MM.1S (cell line): ENCODE measurements around the gene EXOC2.

ENCODE experiments used
- DNase-seq: peaks from one replicate; pipeline ENCODE4 v3.0.0-alpha.2; 2015
- H2AFZ ChIP-seq: fragments of 300-600 bp; sonication (generic); 2 replicates; pipeline ENCODE4 v1.6.0; 2016; ENCODE audit warnings: antibody characterized with exemption, low read length
- H3F3A ChIP-seq: fragments of 300-600 bp; sonication (generic); 2 replicates; pipeline ENCODE4 v1.6.1; 2016; ENCODE audit warnings: mild to moderate bottlenecking, antibody characterized with exemption, low read length, moderate library complexity, mixed read lengths; ENCODE audit not compliant: insufficient read depth
- H3K27ac ChIP-seq: fragments of 300-600 bp; sonication (generic); 2 replicates; pipeline ENCODE4 v1.5.1; 2016; ENCODE audit warnings: mild to moderate bottlenecking, low read length
- H3K27me3 ChIP-seq: fragments of 300-600 bp; sonication (generic); replicated peaks from 2 replicates; pipeline ENCODE4 v1.6.0; 2016; ENCODE audit warnings: low read length; ENCODE audit not compliant: insufficient read depth
- H3K36me3 ChIP-seq: fragments of 300-600 bp; sonication (generic); replicated peaks from 2 replicates; pipeline ENCODE4 v1.6.1; 2016; ENCODE audit warnings: mild to moderate bottlenecking, low read length, mixed read lengths; ENCODE audit not compliant: insufficient read depth
- H3K4me1 ChIP-seq: fragments of 300-600 bp; sonication (generic); 2 replicates; pipeline ENCODE4 v1.6.1; 2016; ENCODE audit warnings: low read length, mixed read lengths
- H3K4me2 ChIP-seq: fragments of 300-600 bp; sonication (generic); 2 replicates; pipeline ENCODE4 v1.6.0; 2016; ENCODE audit warnings: low read depth, low read length
- H3K4me3 ChIP-seq: fragments of 300-600 bp; sonication (generic); 2 replicates; pipeline ENCODE4 v1.5.1; 2016; ENCODE audit warnings: low read length, mixed read lengths
- H3K79me2 ChIP-seq: fragments of 300-600 bp; sonication (generic); 2 replicates; pipeline ENCODE4 v1.6.1; 2016; ENCODE audit warnings: mixed run types, low read length, mixed read lengths
- H3K9ac ChIP-seq: fragments of 300-600 bp; sonication (generic); 2 replicates; pipeline ENCODE4 v1.6.1; 2016; ENCODE audit warnings: low read length, mixed read lengths
- H3K9me2 ChIP-seq: fragments of 300-600 bp; sonication (generic); replicated peaks from 2 replicates; pipeline ENCODE4 v1.6.1; 2016; ENCODE audit warnings: mild to moderate bottlenecking, low read length, mixed read lengths; ENCODE audit not compliant: insufficient read depth
- H3K9me3 ChIP-seq: fragments of 300-600 bp; sonication (generic); replicated peaks from 2 replicates; pipeline ENCODE4 v1.6.1; 2016; ENCODE audit warnings: mild to moderate bottlenecking, low read length, mixed read lengths; ENCODE audit not compliant: insufficient read depth
- H4K20me1 ChIP-seq: fragments of 300-600 bp; sonication (generic); 2 replicates; pipeline ENCODE4 v1.6.1; 2016; ENCODE audit warnings: mild to moderate bottlenecking, low read length, moderate library complexity, mixed read lengths; ENCODE audit not compliant: insufficient read depth
- EZH2 ChIP-seq: fragments of 300-600 bp; sonication (generic); optimal IDR thresholded peaks from 2 replicates; pipeline ENCODE3; 2017; ENCODE audit warnings: low read depth, mild to moderate bottlenecking, antibody characterized with exemption, low read length, mixed read lengths
- EZH2phosphoT487 ChIP-seq: fragments of 300-600 bp; sonication (generic); IDR thresholded peaks from 2 replicates; pipeline ENCODE4 v1.6.1; 2018; ENCODE audit warnings: antibody characterized with exemption, low read length
- TF ChIP-seq, protein P1 (sequence below): fragments of 300-600 bp; sonication (generic); IDR thresholded peaks from 2 replicates; pipeline ENCODE4 v1.5.1; 2016; ENCODE audit warnings: antibody characterized with exemption, low read length, mixed read lengths

The EXOC2 gene

DNA sequence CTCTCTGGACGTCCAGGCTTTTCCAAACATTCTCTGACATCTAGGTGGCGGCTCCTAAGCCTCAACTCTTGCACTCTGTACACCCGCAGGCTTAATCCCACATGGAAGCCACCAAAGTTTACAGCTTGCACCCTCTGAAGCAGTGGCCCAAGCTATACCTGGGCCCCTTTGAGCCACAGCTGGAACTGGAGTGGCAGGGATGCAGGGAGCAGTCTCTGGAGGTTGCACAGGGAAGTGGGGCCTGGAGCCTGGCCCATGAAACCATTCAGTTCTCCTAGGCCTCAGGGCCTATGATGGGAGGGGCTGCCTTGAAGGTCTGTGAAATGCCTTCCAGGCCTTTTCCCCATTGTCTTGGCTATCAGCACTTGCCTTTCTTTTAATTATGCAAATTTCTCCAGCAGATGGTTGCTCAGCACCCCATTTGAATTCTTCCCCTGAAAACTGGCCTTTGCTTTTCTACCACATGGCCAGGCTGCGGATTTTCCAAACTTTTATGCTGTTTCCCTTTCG is 236.5 kb downstream of the EXOC2 start:
- H3K27me3 ChIP-seq, result no peaks in the 10 kb centered on the region
- no peaks in the 10 kb centered on the region for H3K4me1 ChIP-seq
- TF ChIP-seq EZH2phosphoT487, result no peak
- no peak for TF ChIP-seq EZH2
- DNase-seq, result no peak
- no peaks in the 10 kb centered on the region for H3K9me3 ChIP-seq
- no peak overlapping the region for H3K27ac ChIP-seq
- no peaks in the 10 kb centered on the region for H3K79me2 ChIP-seq
- H2AFZ ChIP-seq, result no peak overlapping the region
- H3K9ac ChIP-seq, result no peak overlapping the region
- H3K4me3 ChIP-seq, result no peak overlapping the region
- no peak overlapping the region for H3K4me2 ChIP-seq
- no peaks in the 10 kb centered on the region for H3F3A ChIP-seq
- H3K9me2 ChIP-seq, result no peaks in the 10 kb centered on the region
- H4K20me1 ChIP-seq, result no peaks in the 10 kb centered on the region
- no peaks in the 10 kb centered on the region for H3K36me3 ChIP-seq

DNA sequence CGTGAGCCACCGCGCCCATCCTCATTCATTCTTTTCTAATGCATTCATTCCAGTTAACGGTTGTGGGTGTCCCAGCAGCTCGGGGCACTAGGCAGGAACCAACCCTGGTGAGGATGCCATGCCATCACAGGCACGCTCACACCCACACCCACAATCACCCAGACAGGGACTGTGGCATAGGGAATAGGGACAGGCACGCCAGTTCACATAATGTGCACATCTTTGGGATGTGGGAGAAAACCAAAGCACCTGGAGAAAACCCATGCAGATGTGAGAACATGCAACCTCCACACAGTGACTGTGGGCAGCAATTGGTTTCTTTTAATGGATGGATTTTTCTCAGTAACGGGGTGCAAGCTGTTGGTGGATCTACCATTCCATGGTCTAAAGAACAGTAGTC is 237.1 kb downstream of the EXOC2 start:
- Histone ChIP-seq H3K27ac (no peak overlapping the region), H4K20me1 (no peaks in the 10 kb centered on the region), H3F3A (no peaks in the 10 kb centered on the region), H3K79me2 (no peaks in the 10 kb centered on the region), H3K4me3 (no peak overlapping the region), H3K4me1 (no peaks in the 10 kb centered on the region), H3K27me3 (no peaks in the 10 kb centered on the region), H3K9ac (no peak overlapping the region), H3K36me3 (no peaks in the 10 kb centered on the region), H2AFZ (no peak overlapping the region), H3K9me2 (no peaks in the 10 kb centered on the region), H3K9me3 (no peaks in the 10 kb centered on the region), H3K4me2 (no peak overlapping the region)
- DNase-seq, result no peak
- TF ChIP-seq EZH2 (no peak), EZH2phosphoT487 (no peak)
- TF ChIP-seq, protein P1, sequence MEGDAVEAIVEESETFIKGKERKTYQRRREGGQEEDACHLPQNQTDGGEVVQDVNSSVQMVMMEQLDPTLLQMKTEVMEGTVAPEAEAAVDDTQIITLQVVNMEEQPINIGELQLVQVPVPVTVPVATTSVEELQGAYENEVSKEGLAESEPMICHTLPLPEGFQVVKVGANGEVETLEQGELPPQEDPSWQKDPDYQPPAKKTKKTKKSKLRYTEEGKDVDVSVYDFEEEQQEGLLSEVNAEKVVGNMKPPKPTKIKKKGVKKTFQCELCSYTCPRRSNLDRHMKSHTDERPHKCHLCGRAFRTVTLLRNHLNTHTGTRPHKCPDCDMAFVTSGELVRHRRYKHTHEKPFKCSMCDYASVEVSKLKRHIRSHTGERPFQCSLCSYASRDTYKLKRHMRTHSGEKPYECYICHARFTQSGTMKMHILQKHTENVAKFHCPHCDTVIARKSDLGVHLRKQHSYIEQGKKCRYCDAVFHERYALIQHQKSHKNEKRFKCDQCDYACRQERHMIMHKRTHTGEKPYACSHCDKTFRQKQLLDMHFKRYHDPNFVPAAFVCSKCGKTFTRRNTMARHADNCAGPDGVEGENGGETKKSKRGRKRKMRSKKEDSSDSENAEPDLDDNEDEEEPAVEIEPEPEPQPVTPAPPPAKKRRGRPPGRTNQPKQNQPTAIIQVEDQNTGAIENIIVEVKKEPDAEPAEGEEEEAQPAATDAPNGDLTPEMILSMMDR, result no peak

DNA sequence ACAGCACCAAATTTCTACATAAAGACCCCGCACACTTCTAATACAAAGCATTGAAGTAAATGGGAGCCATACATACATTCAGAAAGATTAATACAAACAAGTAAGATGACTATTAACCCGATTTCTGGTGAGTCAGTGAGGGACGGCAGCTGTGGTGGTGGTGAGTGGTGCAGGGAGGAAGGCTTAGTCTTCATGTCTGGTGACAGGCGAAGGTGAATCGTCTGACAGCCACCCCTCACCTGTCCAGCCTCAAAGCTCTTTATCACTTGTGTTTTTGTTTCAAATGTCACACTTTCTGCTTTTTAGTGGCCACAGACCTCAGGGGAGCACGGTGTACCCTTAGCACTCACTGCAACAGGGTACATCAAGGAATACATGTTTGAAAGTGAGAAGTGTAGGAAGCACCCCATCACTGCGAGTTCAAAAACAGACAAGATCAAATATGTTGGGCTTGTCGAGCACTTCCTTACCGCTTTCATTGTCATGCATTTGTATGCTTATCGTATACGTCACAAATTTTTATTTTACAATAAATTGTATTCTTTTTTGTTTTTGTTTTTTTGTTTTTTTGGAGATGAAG is 237.8 kb downstream of the EXOC2 start:
- no peak overlapping the region for H3K4me3 ChIP-seq
- DNase-seq, result no peak
- no peaks in the 10 kb centered on the region for H3K4me1 ChIP-seq
- no peaks in the 10 kb centered on the region for H3K9me3 ChIP-seq
- H3K36me3 ChIP-seq, result no peaks in the 10 kb centered on the region
- H2AFZ ChIP-seq, result no peak overlapping the region
- H3K9ac ChIP-seq, result no peak overlapping the region
- no peaks in the 10 kb centered on the region for H3K9me2 ChIP-seq
- no peak overlapping the region for H3K4me2 ChIP-seq
- H3K79me2 ChIP-seq, result no peaks in the 10 kb centered on the region
- H3F3A ChIP-seq, result no peaks in the 10 kb centered on the region
- TF ChIP-seq EZH2phosphoT487 (no peak), EZH2 (no peak)
- TF ChIP-seq, protein P1, result no peak
- H4K20me1 ChIP-seq, result no peaks in the 10 kb centered on the region
- no peak overlapping the region for H3K27ac ChIP-seq
- no peaks in the 10 kb centered on the region for H3K27me3 ChIP-seq

DNA sequence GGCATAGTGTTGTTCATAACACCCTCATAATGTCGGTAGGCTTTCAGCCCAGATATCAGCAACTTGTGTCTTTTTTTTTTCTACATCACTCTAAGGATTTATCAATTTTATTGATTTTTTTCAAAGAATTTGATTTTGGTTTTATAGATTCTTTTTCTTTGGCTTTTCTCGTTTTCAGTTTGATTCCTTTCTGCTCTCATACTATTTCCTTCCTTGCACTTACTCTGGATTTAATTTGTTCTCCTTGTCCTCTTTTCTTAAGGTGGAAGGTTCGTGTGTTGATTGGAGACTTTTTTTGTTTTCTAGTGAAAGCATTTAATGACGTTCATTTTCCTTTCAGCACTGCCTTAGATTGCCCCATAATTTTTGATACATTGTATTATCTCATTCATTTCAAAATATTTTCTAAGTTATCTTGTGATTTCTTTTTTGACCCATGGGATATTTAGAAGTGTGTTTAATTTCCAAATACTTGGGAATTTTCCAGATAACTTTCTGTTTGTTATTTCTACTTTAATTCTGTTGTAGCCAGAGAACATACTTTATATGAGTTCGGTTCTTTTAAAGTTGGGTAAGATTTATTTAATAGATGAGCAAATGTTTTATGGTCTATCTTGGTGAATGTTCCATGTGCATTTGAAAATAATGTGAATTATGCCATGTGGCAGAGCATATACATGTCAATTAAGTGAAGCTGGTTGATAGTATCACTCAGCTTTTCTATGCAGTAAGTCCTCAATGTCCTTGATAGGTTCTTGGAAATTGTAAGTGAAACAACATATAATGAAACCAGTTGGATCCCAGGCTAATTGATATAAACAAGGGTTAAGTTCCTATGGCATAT is 238.6 kb downstream of the EXOC2 start:
- Histone ChIP-seq H3F3A (no peaks in the 10 kb centered on the region), H3K9me3 (no peaks in the 10 kb centered on the region), H3K27ac (no peak overlapping the region), H3K4me3 (no peak overlapping the region), H3K79me2 (no peaks in the 10 kb centered on the region), H3K4me1 (no peaks in the 10 kb centered on the region), H3K36me3 (no peaks in the 10 kb centered on the region), H3K27me3 (no peaks in the 10 kb centered on the region), H4K20me1 (no peaks in the 10 kb centered on the region), H3K9me2 (no peaks in the 10 kb centered on the region), H2AFZ (no peak overlapping the region), H3K4me2 (no peak overlapping the region), H3K9ac (no peak overlapping the region)
- DNase-seq, result no peak
- TF ChIP-seq, protein P1, result no peak
- TF ChIP-seq EZH2phosphoT487 (no peak), EZH2 (no peak)
